Activated CD8-positive, alpha-beta T cell treated with anti-CD3 and anti-CD28 coated beads for 36 hours (primary cell): ENCODE measurements around the gene BORA. TPM values are rescaled to one million over a fixed set of nuclear protein-coding genes. Genes with fewer than 3 reads are reported as not detected.

Experiments used
- ATAC-seq: fragments of 200-7000 bp; cut with Tn5 transposase; one replicate; pipeline ENCODE4 v1.10.0; 2021; ENCODE audit warnings: mild to moderate bottlenecking, moderate library complexity
- CTCF ChIA-PET: fragments of 350-600 bp; sonication (Branson Sonifier 250); formaldehyde crosslinking; loops from one replicate; lab custom pipeline; 2021; ENCODE audit warnings: antibody characterized with exemption; lab: Charles Lee
- POLR2A ChIA-PET: fragments of 350-600 bp; sonication (Branson Sonifier 250); formaldehyde crosslinking; loops from one replicate; lab custom pipeline; 2021; ENCODE audit warnings: antibody characterized with exemption; lab: Charles Lee
- DNase-seq: peaks from one replicate; pipeline ENCODE4 v3.0.0-alpha.2; 2020
- H3K27ac Mint-ChIP-seq: one replicate; pipeline ENCODE4 v1.8.0; 2021; ENCODE audit warnings: mild to moderate bottlenecking, mixed read lengths
- H3K27me3 Mint-ChIP-seq: one replicate; pipeline ENCODE4 v1.8.0; 2021; ENCODE audit warnings: mixed read lengths
- H3K36me3 Mint-ChIP-seq: one replicate; pipeline ENCODE4 v1.8.0; 2021; ENCODE audit warnings: low read depth, mixed read lengths
- H3K4me1 Mint-ChIP-seq: one replicate; pipeline ENCODE4 v1.8.0; 2021; ENCODE audit warnings: low read depth, mixed read lengths
- H3K4me3 Mint-ChIP-seq: one replicate; pipeline ENCODE4 v1.8.0; 2021; ENCODE audit warnings: mild to moderate bottlenecking, moderate library complexity, mixed read lengths
- H3K9me3 Mint-ChIP-seq: one replicate; pipeline ENCODE4 v1.8.0; 2021; ENCODE audit warnings: mixed read lengths
- intact Hi-C: fragments of 100-400 bp; cut with micrococcal nuclease; formaldehyde crosslinking; loops from one replicate; pipeline ENCODE4 v1.10.0; 2022
- total RNA-seq, 2 experiments: library from RNA; stranded (reverse); gene quantifications; one replicate each; pipeline ENCODE4 v1.2.3, GENCODE V29; 2021
- TF ChIP-seq, protein P1 (sequence below): fragments of 200-600 bp; IDR thresholded peaks from one replicate; pipeline ENCODE4 v1.8.0; 2022; ENCODE audit warnings: antibody characterized with exemption, mild to moderate bottlenecking

The BORA gene
- total RNA-seq, 2 experiments from 2014 or later = 16.8 to 17.5 TPM

- Mint-ChIP-seq H3K4me1 (peaks cover 11% of the 10 kb centered on the region), H3K4me3 (no peak overlapping the region), H3K27me3 (no peaks in the 10 kb centered on the region), H3K9me3 (peaks cover 4% of the 10 kb centered on the region), H3K36me3 (peaks cover 45% of the 10 kb centered on the region), H3K27ac (no peak overlapping the region)
- DNase-seq = no peak
- intact Hi-C loops = no loop called here
- TF ChIP-seq, protein P1, sequence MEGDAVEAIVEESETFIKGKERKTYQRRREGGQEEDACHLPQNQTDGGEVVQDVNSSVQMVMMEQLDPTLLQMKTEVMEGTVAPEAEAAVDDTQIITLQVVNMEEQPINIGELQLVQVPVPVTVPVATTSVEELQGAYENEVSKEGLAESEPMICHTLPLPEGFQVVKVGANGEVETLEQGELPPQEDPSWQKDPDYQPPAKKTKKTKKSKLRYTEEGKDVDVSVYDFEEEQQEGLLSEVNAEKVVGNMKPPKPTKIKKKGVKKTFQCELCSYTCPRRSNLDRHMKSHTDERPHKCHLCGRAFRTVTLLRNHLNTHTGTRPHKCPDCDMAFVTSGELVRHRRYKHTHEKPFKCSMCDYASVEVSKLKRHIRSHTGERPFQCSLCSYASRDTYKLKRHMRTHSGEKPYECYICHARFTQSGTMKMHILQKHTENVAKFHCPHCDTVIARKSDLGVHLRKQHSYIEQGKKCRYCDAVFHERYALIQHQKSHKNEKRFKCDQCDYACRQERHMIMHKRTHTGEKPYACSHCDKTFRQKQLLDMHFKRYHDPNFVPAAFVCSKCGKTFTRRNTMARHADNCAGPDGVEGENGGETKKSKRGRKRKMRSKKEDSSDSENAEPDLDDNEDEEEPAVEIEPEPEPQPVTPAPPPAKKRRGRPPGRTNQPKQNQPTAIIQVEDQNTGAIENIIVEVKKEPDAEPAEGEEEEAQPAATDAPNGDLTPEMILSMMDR = no peak
- ATAC-seq = no peak
- CTCF ChIA-PET = interaction anchor here (1.1 kb wide), 1 partner anchor 9 kb away, joined by 3 read pairs; no protein-coding TSS in a partner anchor
- POLR2A ChIA-PET = no interaction called here
These were observed 71.1 kb downstream of the BORA start for GRCh38 chr13:72798817-72799216.

DNA sequence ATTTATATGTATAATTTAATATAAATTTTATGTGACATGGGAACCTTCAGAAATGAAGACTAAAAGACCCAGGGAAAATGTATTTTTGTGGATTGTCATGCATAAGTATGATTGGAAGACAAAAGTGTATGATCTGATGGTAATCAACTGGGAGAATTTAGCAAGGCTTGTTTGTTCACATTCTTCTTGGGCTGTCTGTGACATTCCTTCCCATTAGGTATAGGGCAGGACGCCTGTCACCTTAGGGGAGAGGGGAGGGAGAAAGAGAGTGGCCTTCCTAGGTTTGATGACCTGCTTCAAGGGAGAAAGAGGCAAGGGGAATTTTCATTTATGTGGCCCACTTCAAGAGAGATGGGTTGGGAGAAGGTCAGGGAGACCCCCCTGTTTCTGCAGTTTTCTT lies 76.6 kb downstream of the BORA start:
- peaks cover 49% of the 10 kb centered on the region for H3K36me3 Mint-ChIP-seq
- CTCF ChIA-PET = no interaction called here
- no peak overlapping the region for H3K27ac Mint-ChIP-seq
- POLR2A ChIA-PET = no interaction called here
- no peaks in the 10 kb centered on the region for H3K27me3 Mint-ChIP-seq
- ATAC-seq (no peak), DNase-seq (no peak)
- no peaks in the 10 kb centered on the region for H3K9me3 Mint-ChIP-seq
- H3K4me1 Mint-ChIP-seq = peaks cover 4% of the 10 kb centered on the region
- intact Hi-C loops = no loop called here
- TF ChIP-seq, protein P1 = no peak
- H3K4me3 Mint-ChIP-seq = no peak overlapping the region

Other genes with a start within 250 kb of the BORA start
- 10 to 100 TPM; 31.1 to 34.5 TPM for gene MZT1, start 294 bp upstream of the BORA start, total RNA-seq
- gene DIS3, start 54.0 kb downstream of the BORA start, total RNA-seq = 10 to 100 TPM; 51.6 to 52.0 TPM
- 10 to 100 TPM; 26.2 to 29.7 TPM for gene PIBF1, start 54.2 kb downstream of the BORA start, total RNA-seq